Esophagus squamous epithelium (tissue), 4 donors: ENCODE measurements around the gene CHAD.

Experiments used
- CTCF ChIP-seq, 6 experiments: fragments of 450-650 bp in 4 of 6; fragments of 200-600 bp in 2 of 6; sonication (generic) in 2 of 6; IDR thresholded peaks; one replicate each; pipeline ENCODE4 v1.5.1; 2016 to 2019; ENCODE audit warnings: antibody characterized with exemption in 6 of 6, mild to moderate bottlenecking in 4 of 6, moderate library complexity in 4 of 6
- POLR2A ChIP-seq, 4 donors: fragments of 450-650 bp; IDR thresholded peaks; one replicate each; pipeline ENCODE4 v1.6.1; 2017; ENCODE audit warnings: antibody characterized with exemption in 4 of 4, mild to moderate bottlenecking in 4 of 4, moderate library complexity in 3 of 4

- TF ChIP-seq POLR2A (IDR thresholded peaks at IDR 0.05) (no peak), CTCF (IDR thresholded peaks at IDR 0.05) (no peak)
Observed at GRCh38 chr17:50480854-50481490, 12.3 kb upstream of the CHAD start.
